Lung (tissue), 12 donors: ENCODE data around the gene TMEM80. TPM values are rescaled to one million over a fixed set of nuclear protein-coding genes. Genes with fewer than 3 reads are reported as not detected.
A peak's percentile ranks its signal among the peaks of the same experiment; 100 is the strongest.

Experiments
- ATAC-seq: fragments of 200-7000 bp; cut with Tn5 transposase; one replicate; pipeline ENCODE4 v1.9.1; 2020; ENCODE audit warnings: moderate number of reproducible peaks; ENCODE audit not compliant: insufficient read depth, low FRiP score
- DNase-seq, 3 donors: peaks; one replicate each; pipeline ENCODE4 v3.0.0-alpha.2; 2013 to 2017
- H3K27ac ChIP-seq, 2 donors: one replicate each; pipeline ENCODE4 v1.5.1; 2013; ENCODE audit warnings: mild to moderate bottlenecking in 2 of 2, moderate library complexity in 2 of 2, control low read depth in 1 of 2, inconsistent platforms in 1 of 2, low read depth in 1 of 2, low read length in 1 of 2
- H3K27me3 ChIP-seq, 3 donors: one replicate each; pipeline ENCODE4 v1.5.1; 2013; ENCODE audit warnings: low read length in 2 of 3; ENCODE audit not compliant: control insufficient read depth in 3 of 3, insufficient read depth in 3 of 3
- H3K36me3 ChIP-seq, 4 donors: one replicate each; pipeline ENCODE4 v1.5.1; 2013; ENCODE audit warnings: low read length in 4 of 4, mild to moderate bottlenecking in 1 of 4, moderate library complexity in 1 of 4; ENCODE audit not compliant: control insufficient read depth in 4 of 4, insufficient read depth in 4 of 4
- H3K4me1 ChIP-seq, 5 donors: one replicate each; pipeline ENCODE4 v1.5.1; 2013; ENCODE audit warnings: low read length in 5 of 5, mild to moderate bottlenecking in 2 of 5, moderate library complexity in 1 of 5; ENCODE audit not compliant: control insufficient read depth in 5 of 5, insufficient read depth in 5 of 5
- H3K4me3 ChIP-seq: one replicate; pipeline ENCODE4 v1.5.1; 2013; ENCODE audit warnings: mild to moderate bottlenecking, control low read depth, moderate library complexity
- H3K9ac ChIP-seq, 2 donors: one replicate each; pipeline ENCODE4 v1.5.1; 2013; ENCODE audit warnings: low read length in 2 of 2, control low read depth in 1 of 2; ENCODE audit not compliant: insufficient read depth in 1 of 2
- H3K9me3 ChIP-seq, 4 donors: one replicate each; pipeline ENCODE4 v1.5.1; 2013; ENCODE audit warnings: low read length in 3 of 4, mild to moderate bottlenecking in 1 of 4, moderate library complexity in 1 of 4; ENCODE audit not compliant: control insufficient read depth in 4 of 4, insufficient read depth in 3 of 4
- WGBS, 2 donors: extraction: QIAGEN DNeasy Blood & Tissue Kit; methylation state at CpG; one replicate each; pipeline ENCODE4 v1.1.7; 2013; 5-methylcytosine and 5-hydroxymethylcytosine counted together
- polyA plus RNA-seq, 2 donors: library from polyadenylated mRNA; stranded (reverse); fragments of 200-250 nt; gene quantifications; one replicate each; pipeline ENCODE4 v1.2.1, GENCODE V29; 2013
- total RNA-seq, 2 donors: library from RNA; depleted of rRNA in 1 of 2; stranded (reverse); fragments of >200 nt in 1 of 2; gene quantifications; one replicate each; pipeline ENCODE4 v1.2.1, GENCODE V29; 2014 to 2021
- TF ChIP-seq, protein P1 (sequence below): IDR thresholded peaks from 2 replicates; pipeline ENCODE4 v1.5.1; 2012; ENCODE audit warnings: mild to moderate bottlenecking; ENCODE audit errors: control extremely low read depth, extremely low read depth
- donor health status: control.
- donor health status: control.
- donor health status: Bipolar disorder and iron deficiency.
- donor health status: healthy.
- donor health status: DM: yes; HTN: yes; CAD: no.

TMEM80 gene
- total and polyA plus RNA-seq, 4 donors = 10.3 to 28.1 (median 18.5) TPM

DNA sequence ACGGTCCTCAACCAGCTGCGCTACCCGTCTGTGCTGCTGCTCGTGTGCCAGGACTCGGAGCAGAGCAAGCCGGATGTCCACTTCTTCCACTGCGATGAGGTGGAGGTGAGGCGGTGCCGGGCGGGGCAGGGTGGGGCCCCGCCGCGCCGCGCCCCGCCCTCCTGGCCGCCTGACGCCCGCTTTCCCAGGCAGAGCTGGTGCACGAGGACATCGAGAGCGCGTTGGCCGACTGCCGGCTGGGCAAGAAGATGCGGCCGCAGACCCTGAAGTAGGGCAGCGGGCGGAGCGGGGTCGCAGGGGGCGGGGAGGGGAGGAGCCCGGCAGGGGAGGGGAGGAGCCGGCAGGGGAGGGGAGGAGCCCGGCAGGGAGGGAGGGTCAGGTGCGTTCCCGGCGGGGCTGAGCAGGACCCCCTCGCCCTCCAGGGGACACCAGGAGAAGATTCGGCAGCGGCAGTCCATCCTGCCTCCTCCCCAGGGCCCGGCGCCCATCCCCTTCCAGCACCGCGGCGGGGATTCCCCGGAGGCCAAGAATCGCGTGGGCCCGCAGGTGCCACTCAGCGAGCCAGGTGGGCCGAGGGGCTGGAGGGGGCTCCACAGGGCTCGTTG is 25.1 kb downstream of the TMEM80 start:
- Histone ChIP-seq H3K27ac (no peak overlapping the region), H3K4me3 (no peak overlapping the region), H3K4me1 (peaks cover 0 to 1% (median 0%) of the 10 kb centered on the region in 5 donors), H3K9me3 (no peaks in the 10 kb centered on the region), H3K27me3 (peaks cover 0 to 26% (median 20%) of the 10 kb centered on the region in 3 donors), H3K9ac (no peak overlapping the region), H3K36me3 (peaks cover 0 to 17% (median 0%) of the 10 kb centered on the region in 4 donors)
- peak in 1 of 3 donors; percentile 56 for DNase-seq
- WGBS, 2 donors = 17% methylated on average over 33 to 53 of the region's 53 CpGs
- TF ChIP-seq, protein P1, sequence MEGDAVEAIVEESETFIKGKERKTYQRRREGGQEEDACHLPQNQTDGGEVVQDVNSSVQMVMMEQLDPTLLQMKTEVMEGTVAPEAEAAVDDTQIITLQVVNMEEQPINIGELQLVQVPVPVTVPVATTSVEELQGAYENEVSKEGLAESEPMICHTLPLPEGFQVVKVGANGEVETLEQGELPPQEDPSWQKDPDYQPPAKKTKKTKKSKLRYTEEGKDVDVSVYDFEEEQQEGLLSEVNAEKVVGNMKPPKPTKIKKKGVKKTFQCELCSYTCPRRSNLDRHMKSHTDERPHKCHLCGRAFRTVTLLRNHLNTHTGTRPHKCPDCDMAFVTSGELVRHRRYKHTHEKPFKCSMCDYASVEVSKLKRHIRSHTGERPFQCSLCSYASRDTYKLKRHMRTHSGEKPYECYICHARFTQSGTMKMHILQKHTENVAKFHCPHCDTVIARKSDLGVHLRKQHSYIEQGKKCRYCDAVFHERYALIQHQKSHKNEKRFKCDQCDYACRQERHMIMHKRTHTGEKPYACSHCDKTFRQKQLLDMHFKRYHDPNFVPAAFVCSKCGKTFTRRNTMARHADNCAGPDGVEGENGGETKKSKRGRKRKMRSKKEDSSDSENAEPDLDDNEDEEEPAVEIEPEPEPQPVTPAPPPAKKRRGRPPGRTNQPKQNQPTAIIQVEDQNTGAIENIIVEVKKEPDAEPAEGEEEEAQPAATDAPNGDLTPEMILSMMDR = no peak
- ATAC-seq = no peak

DNA sequence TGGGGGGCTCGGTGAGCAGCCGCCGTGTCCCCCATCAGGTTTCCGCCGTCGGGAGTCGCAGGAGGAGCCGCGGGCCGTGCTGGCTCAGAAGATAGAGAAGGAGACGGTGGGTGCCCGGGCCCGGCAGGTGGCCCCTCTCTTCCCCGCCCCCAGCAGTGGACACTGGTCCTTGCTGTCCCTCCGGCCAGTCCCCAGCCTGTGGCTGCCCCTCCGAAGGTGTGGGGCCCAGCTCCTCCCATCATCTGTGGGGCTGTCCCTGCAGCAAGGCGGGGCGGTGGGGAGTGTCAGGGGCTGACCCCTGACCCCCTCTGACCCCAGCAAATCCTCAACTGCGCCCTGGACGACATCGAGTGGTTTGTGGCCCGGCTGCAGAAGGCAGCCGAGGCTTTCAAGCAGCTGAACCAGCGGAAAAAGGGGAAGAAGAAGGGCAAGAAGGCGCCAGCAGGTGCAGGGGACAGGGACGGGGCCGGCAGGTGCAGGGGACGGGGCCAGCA is 25.7 kb downstream of the TMEM80 start:
- Histone ChIP-seq H3K27me3 (peaks cover 0 to 26% (median 20%) of the 10 kb centered on the region in 3 donors), H3K27ac (no peak overlapping the region), H3K4me1 (peaks cover 0 to 2% (median 0%) of the 10 kb centered on the region in 5 donors), H3K36me3 (peaks cover 0 to 17% (median 0%) of the 10 kb centered on the region in 4 donors), H3K9ac (no peak overlapping the region), H3K4me3 (no peak overlapping the region), H3K9me3 (no peaks in the 10 kb centered on the region)
- WGBS, 2 donors = 21 to 30% methylated on average over 19 to 28 of the region's 28 CpGs
- DNase-seq = no peak
- TF ChIP-seq, protein P1 = no peak
- ATAC-seq = no peak

DNA sequence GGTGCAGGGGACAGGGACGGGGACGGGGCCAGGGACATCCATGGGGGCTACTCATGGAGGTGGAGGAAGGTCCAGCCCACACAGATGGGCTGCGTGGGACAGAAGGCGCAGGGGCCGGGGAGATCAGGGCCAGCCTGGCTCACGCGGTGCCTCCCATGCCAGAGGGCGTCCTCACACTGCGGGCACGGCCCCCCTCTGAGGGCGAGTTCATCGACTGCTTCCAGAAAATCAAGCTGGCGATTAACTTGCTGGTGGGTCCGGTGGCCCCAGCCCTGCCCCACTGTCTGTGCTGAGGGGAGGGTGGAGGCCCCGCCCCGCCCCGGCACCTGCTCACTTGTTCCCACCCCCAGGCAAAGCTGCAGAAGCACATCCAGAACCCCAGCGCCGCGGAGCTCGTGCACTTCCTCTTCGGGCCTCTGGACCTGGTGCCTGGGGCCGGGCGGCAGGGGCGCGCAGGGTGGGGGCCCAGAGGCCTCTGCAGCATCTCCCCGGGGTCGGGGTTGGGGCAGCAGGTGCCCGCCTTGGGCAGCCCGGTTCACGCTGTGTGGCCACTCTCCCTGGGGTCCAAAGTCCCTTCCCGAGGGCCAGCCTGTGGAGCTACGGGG is 26.2 kb downstream of the TMEM80 start:
- Histone ChIP-seq H3K27me3 (peaks cover 0 to 26% (median 20%) of the 10 kb centered on the region in 3 donors), H3K9ac (no peak overlapping the region), H3K27ac (no peak overlapping the region), H3K9me3 (no peaks in the 10 kb centered on the region), H3K36me3 (peaks cover 0 to 20% (median 0%) of the 10 kb centered on the region in 4 donors), H3K4me3 (no peak overlapping the region), H3K4me1 (peaks cover 0 to 7% (median 0%) of the 10 kb centered on the region in 5 donors)
- ATAC-seq = no peak
- DNase-seq = no peak
- TF ChIP-seq, protein P1 = no peak
- WGBS, 2 donors = 19 to 36% methylated on average over 29 to 33 of the region's 33 CpGs
